B cell (primary cell): ENCODE measurements around the gene ROR2. TPM values are rescaled to one million over a fixed set of nuclear protein-coding genes. Genes with fewer than 3 reads are reported as not detected.

Experiments
- ATAC-seq: fragments of 200-7000 bp; cut with Tn5 transposase; one replicate; pipeline ENCODE4 v1.10.0; 2021; ENCODE audit warnings: low read depth, mild to moderate bottlenecking, moderate number of reproducible peaks, moderate library complexity
- CTCF ChIA-PET: fragments of 350-600 bp; sonication (Branson Sonifier 250); formaldehyde crosslinking; loops from one replicate; lab custom pipeline; 2021; ENCODE audit warnings: antibody characterized with exemption, inconsistent platforms; lab: Charles Lee
- POLR2A ChIA-PET: fragments of 350-600 bp; sonication (Branson Sonifier 250); formaldehyde crosslinking; loops from one replicate; lab custom pipeline; 2021; ENCODE audit warnings: antibody characterized with exemption; lab: Charles Lee
- DNase-seq: peaks from one replicate; pipeline ENCODE4 v3.0.0; 2013
- H2AFZ ChIP-seq: 2 replicates; pipeline ENCODE4 v1.6.1; 2012; ENCODE audit warnings: mild to moderate bottlenecking, low read depth, low read length; ENCODE audit not compliant: insufficient read depth, poor library complexity, severe bottlenecking
- H3K27ac ChIP-seq, 2 donors: 1 replicate in 1 of 2; 2 replicates in 1 of 2; pipeline ENCODE4 v1.5.1; 2012 to 2013; ENCODE audit warnings: low read length in 2 of 2, mild to moderate bottlenecking in 2 of 2, moderate library complexity in 1 of 2
- H3K27me3 ChIP-seq, 4 experiments: fragments of 200-600 bp in 1 of 4; sonication (generic) in 1 of 4; replicated peaks in 1 of 4; 1 replicate in 2 of 4; 2 replicates in 2 of 4; pipeline versions ENCODE4 v1.6.1 to v1.7.0; 2013 to 2016; ENCODE audit warnings: low read length in 3 of 4, mild to moderate bottlenecking in 2 of 4, mixed read lengths in 1 of 4, moderate library complexity in 1 of 4; ENCODE audit not compliant: insufficient read depth in 4 of 4, control insufficient read depth in 3 of 4; ENCODE audit errors: control extremely low read depth in 1 of 4
- H3K36me3 ChIP-seq, 2 experiments: replicated peaks in 1 of 2; 1 replicate in 1 of 2; 2 replicates in 1 of 2; pipeline versions ENCODE4 v1.6.1 to v1.7.1; 2013; ENCODE audit warnings: low read length in 1 of 2; ENCODE audit not compliant: insufficient read depth in 2 of 2, control insufficient read depth in 1 of 2; ENCODE audit errors: control extremely low read depth in 1 of 2, extremely low read depth in 1 of 2
- H3K4me1 ChIP-seq, 2 donors: fragments of 200-600 bp in 1 of 2; sonication (generic) in 1 of 2; 1 replicate in 1 of 2; 2 replicates in 1 of 2; pipeline versions ENCODE4 v1.5.1 to v1.6.1; 2013 to 2017; ENCODE audit warnings: low read length in 2 of 2; ENCODE audit not compliant: control insufficient read depth in 2 of 2, insufficient read depth in 2 of 2
- H3K4me2 ChIP-seq: replicated peaks from 2 replicates; pipeline ENCODE3; 2012; ENCODE audit warnings: mild to moderate bottlenecking, low read depth, low read length; ENCODE audit not compliant: poor library complexity, severe bottlenecking
- H3K4me3 ChIP-seq, 5 experiments: fragments of 200-600 bp in 1 of 5; sonication (generic) in 1 of 5; 1 replicate in 3 of 5; 2 replicates in 2 of 5; pipeline versions ENCODE4 v1.5.1 to v1.7.0; 2011 to 2016; ENCODE audit warnings: low read length in 4 of 5, mild to moderate bottlenecking in 4 of 5, low read depth in 2 of 5, control low read depth in 1 of 5, moderate library complexity in 1 of 5; ENCODE audit not compliant: insufficient read depth in 1 of 5; ENCODE audit errors: control extremely low read depth in 1 of 5, extremely low read depth in 1 of 5
- H3K79me2 ChIP-seq: fragments of 200-600 bp; sonication (generic); one replicate; pipeline ENCODE4 v1.6.0; 2016; ENCODE audit warnings: low read length; ENCODE audit not compliant: control insufficient read depth, insufficient read depth
- H3K9ac ChIP-seq: fragments of 200-600 bp; sonication (generic); 2 replicates; pipeline ENCODE4 v1.6.1; 2017; ENCODE audit warnings: mild to moderate bottlenecking, low read length, moderate library complexity
- H3K9me3 ChIP-seq, 3 donors: one replicate each; pipeline versions ENCODE4 v1.6.1 to v1.7.1; 2013; ENCODE audit warnings: low read length in 2 of 3; ENCODE audit not compliant: control insufficient read depth in 2 of 3, insufficient read depth in 1 of 3; ENCODE audit errors: control extremely low read depth in 1 of 3
- H4K20me1 ChIP-seq: 2 replicates; pipeline ENCODE4 v1.6.0; 2012; ENCODE audit warnings: mild to moderate bottlenecking, low read length; ENCODE audit not compliant: insufficient read depth, control insufficient read depth, poor library complexity, severe bottlenecking
- H3K27ac Mint-ChIP-seq: one replicate; pipeline ENCODE4 v1.8.0; 2021; ENCODE audit warnings: mixed read lengths
- H3K27me3 Mint-ChIP-seq: one replicate; pipeline ENCODE4 v1.8.0; 2021; ENCODE audit warnings: mixed read lengths
- H3K4me1 Mint-ChIP-seq: one replicate; pipeline ENCODE4 v1.8.0; 2021; ENCODE audit warnings: mixed read lengths
- H3K4me3 Mint-ChIP-seq: one replicate; pipeline ENCODE4 v1.8.0; 2021; ENCODE audit warnings: mixed read lengths
- H3K9me3 Mint-ChIP-seq: one replicate; pipeline ENCODE4 v1.8.0; 2022; ENCODE audit warnings: mixed read lengths; ENCODE audit not compliant: insufficient read depth
- EZH2 ChIP-seq: IDR thresholded peaks from 2 replicates; pipeline ENCODE4 v1.6.1; 2012; ENCODE audit warnings: borderline replicate concordance, low read depth, mild to moderate bottlenecking, moderate library complexity, low read length; ENCODE audit not compliant: insufficient read depth, poor library complexity, severe bottlenecking
- WGBS: methylation state at CpG from one replicate; pipeline ENCODE4 v1.1.5; 2013; ENCODE audit warnings: missing lambda C conversion rate; ENCODE audit not compliant: insufficient coverage; 5-methylcytosine and 5-hydroxymethylcytosine counted together
- intact Hi-C: fragments of 100-400 bp; cut with micrococcal nuclease; formaldehyde crosslinking; loops from one replicate; pipeline ENCODE4 v1.10.0; 2022
- polyA plus RNA-seq: library from polyadenylated mRNA; depleted of rRNA; stranded (reverse); fragments of >200 nt; gene quantifications from 2 replicates; pipeline ENCODE4 v1.2.3, GENCODE V29; 2012
- total RNA-seq, 2 donors: library from RNA; stranded (reverse); fragments of 120-200 nt in 1 of 2; gene quantifications; 1 replicate in 1 of 2; 2 replicates in 1 of 2; pipeline versions ENCODE4 v1.2.3 to v1.2.4, GENCODE V29; 2013 to 2022
- TF ChIP-seq, protein P1 (sequence below): fragments of 200-600 bp; IDR thresholded peaks from one replicate; pipeline ENCODE4 v1.8.0; 2022; ENCODE audit warnings: antibody characterized with exemption, mild to moderate bottlenecking

The ROR2 gene
- total and polyA plus RNA-seq, 2 donors (not counting 1 experiment from before 2014, with no cell fraction given) = 0.21 to 0.49 TPM

DNA sequence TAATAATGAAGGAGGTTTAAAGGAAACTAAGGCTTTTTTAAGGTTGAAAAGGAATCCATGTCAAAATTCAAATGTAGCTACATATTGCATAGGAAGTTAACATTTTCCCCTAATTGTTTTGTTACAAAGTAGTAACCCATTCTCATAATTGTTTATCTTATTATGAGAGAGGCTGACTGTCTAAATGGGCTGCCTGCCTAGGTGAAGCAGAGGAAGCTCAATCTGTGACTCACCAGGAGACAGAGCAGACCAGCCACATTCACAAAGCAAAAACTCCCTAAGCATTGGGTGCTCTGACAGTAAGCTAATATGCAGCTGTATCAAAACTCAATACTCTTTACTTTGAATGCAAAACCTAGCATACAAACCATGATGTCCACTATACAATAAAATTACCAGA, 208.5 kb downstream of the ROR2 start:
- intact Hi-C loops = no loop called here
- Mint-ChIP-seq H3K27ac (no peak overlapping the region), H3K4me1 (no peaks in the 10 kb centered on the region), H3K9me3 (no peaks in the 10 kb centered on the region), H3K27me3 (peaks cover 21% of the 10 kb centered on the region), H3K4me3 (no peak overlapping the region)
- H3K4me2 ChIP-seq = no peak overlapping the region
- H3K27ac ChIP-seq = no peak overlapping the region
- no peaks in the 10 kb centered on the region for H3K9me3 ChIP-seq
- H3K4me3 ChIP-seq = no peak overlapping the region
- ChIA-PET CTCF (interaction anchor here (0.8 kb wide), 1 partner anchor 9 kb away, joined by 4 read pairs; no protein-coding TSS in a partner anchor), POLR2A (no interaction called here)
- H2AFZ ChIP-seq = no peak overlapping the region
- DNase-seq (no peak), ATAC-seq (no peak)
- no peak overlapping the region for H3K9ac ChIP-seq
- no peaks in the 10 kb centered on the region for H3K36me3 ChIP-seq
- H3K27me3 ChIP-seq = peaks cover 0 to under 1% (median 0%) of the 10 kb centered on the region in 4 experiments
- TF ChIP-seq EZH2 = no peak
- TF ChIP-seq, protein P1, sequence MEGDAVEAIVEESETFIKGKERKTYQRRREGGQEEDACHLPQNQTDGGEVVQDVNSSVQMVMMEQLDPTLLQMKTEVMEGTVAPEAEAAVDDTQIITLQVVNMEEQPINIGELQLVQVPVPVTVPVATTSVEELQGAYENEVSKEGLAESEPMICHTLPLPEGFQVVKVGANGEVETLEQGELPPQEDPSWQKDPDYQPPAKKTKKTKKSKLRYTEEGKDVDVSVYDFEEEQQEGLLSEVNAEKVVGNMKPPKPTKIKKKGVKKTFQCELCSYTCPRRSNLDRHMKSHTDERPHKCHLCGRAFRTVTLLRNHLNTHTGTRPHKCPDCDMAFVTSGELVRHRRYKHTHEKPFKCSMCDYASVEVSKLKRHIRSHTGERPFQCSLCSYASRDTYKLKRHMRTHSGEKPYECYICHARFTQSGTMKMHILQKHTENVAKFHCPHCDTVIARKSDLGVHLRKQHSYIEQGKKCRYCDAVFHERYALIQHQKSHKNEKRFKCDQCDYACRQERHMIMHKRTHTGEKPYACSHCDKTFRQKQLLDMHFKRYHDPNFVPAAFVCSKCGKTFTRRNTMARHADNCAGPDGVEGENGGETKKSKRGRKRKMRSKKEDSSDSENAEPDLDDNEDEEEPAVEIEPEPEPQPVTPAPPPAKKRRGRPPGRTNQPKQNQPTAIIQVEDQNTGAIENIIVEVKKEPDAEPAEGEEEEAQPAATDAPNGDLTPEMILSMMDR = no peak
- no peaks in the 10 kb centered on the region for H4K20me1 ChIP-seq
- H3K4me1 ChIP-seq = no peaks in the 10 kb centered on the region
- H3K79me2 ChIP-seq = no peaks in the 10 kb centered on the region

DNA sequence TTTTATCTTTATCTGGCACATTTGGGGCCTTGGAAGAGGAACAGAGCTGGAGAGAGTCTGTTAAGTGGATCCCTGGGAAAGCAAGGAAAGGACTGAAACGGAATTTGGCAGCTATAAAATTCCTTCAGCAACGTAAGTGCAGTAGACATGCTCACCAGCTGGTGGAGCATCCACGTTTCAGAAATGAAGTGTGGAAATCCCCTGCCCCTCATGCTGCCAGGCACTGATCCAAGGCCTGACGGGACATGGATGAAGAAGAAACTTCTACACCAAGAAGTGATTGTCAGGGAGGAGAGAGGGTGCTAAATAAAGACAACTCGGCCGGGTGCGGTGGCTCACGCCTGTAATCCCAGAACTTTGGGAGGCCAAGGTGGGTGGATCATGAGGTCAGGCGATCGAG, 209.3 kb downstream of the ROR2 start:
- Histone ChIP-seq H2AFZ (no peak overlapping the region), H3K9me3 (no peaks in the 10 kb centered on the region), H3K9ac (no peak overlapping the region), H3K4me2 (no peak overlapping the region), H3K36me3 (no peaks in the 10 kb centered on the region), H3K27ac (no peak overlapping the region), H3K4me1 (no peaks in the 10 kb centered on the region), H3K4me3 (no peak overlapping the region), H3K79me2 (no peaks in the 10 kb centered on the region), H4K20me1 (no peaks in the 10 kb centered on the region), H3K27me3 (peaks cover 0 to 5% (median 0%) of the 10 kb centered on the region in 4 experiments)
- Mint-ChIP-seq H3K4me1 (no peaks in the 10 kb centered on the region), H3K9me3 (no peaks in the 10 kb centered on the region), H3K4me3 (no peak overlapping the region), H3K27me3 (peaks cover 25% of the 10 kb centered on the region), H3K27ac (no peak overlapping the region)
- ChIA-PET CTCF (no interaction called here), POLR2A (no interaction called here)
- no peak for TF ChIP-seq EZH2
- TF ChIP-seq, protein P1 = no peak
- WGBS = 91% methylated on average over 9 of the region's 10 CpGs
- no peak for ATAC-seq
- intact Hi-C loops = no loop called here
- no peak for DNase-seq
